ENCODE results near the gene SRSF3.

Gene SRSF3

DNA sequence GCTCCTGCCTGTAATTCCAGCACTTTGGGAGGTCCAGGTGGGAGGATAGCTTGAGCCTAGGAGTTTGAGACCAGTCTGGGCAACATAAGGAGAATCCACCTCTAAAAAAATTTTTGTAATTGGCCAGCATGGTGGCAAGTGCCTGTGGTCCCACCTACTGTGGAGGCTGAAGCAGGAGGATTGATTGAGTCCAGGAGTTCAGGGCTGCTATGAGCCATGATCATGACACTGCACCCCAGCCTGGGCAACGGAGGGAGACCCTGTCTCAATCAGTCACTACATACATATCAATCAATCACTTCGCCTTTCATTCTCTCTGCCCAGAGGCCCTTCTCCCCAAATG lies 45.8 kb upstream of the SRSF3 start:
- no peak overlapping the region for H3K4me3 ChIP-seq (ENCODE audit: control insufficient read depth in 1 of 7, extremely low read depth in 1 of 7, insufficient read depth in 4 of 7, low read depth in 2 of 7, low read length in 6 of 7)
- CTCF ChIA-PET, result interaction anchor here (1.1 to 1.2 kb wide), 2 partner anchors 28 to 31 kb away, joined by 3 to 5 read pairs; no protein-coding TSS in a partner anchor

DNA sequence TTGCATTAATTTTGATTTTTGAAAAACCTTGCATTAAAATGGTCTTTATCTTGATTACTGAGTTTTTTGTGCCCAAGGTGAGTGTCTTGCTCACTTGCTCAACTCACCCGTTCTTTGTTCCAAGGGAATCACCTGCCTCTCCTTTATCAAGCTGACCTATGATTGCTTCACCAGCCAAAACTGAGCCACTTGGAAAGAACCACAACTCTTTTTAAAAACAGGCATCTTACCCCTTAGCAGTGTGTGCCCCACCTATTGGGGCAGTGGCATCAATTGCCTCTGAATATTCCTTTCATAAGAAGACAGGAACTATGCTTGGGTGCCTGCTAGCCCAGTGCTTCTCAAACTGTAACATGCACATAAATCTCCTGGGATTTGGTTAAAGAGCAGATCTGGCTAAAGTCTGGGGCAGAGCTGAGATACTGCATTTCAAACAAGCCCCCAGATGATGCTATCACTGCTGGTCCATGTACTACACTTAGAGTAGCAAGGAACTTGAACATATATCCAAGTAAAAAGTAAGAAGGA lies 43.6 kb upstream of the SRSF3 start:
- CTCF ChIA-PET, result interaction anchor here (1.1 to 1.2 kb wide), 2 partner anchors 10 to 25 kb away, joined by 3 to 4 read pairs; no protein-coding TSS in a partner anchor
- Histone ChIP-seq H3K27ac (ENCODE audit: insufficient read depth in 1 of 2, low read depth in 1 of 2, low read length in 2 of 2, poor library complexity in 1 of 2, severe bottlenecking in 2 of 2) (no peak overlapping the region), H3K4me3 (ENCODE audit: control insufficient read depth in 1 of 7, extremely low read depth in 1 of 7, insufficient read depth in 4 of 7, low read depth in 2 of 7, low read length in 6 of 7) (no peak overlapping the region), H3K9me3 (ENCODE audit: control extremely low read depth in 1 of 5, control insufficient read depth in 4 of 5, insufficient read depth in 2 of 5, low read depth in 1 of 5, low read length in 4 of 5) (no peaks in the 10 kb centered on the region), H3K4me1 (ENCODE audit: control extremely low read depth in 1 of 4, control insufficient read depth in 4 of 4, insufficient read depth in 4 of 4, low read length in 3 of 4) (peaks cover 6 to 22% (median 14%) of the 10 kb centered on the region in 4 experiments), H3K36me3 (ENCODE audit: control insufficient read depth in 4 of 4, insufficient read depth in 4 of 4, low read length in 3 of 4) (no peaks in the 10 kb centered on the region), H3K27me3 (replicated peaks in 2 of 5; ENCODE audit: control insufficient read depth in 4 of 5, insufficient read depth in 5 of 5, low read length in 4 of 5) (no peaks in the 10 kb centered on the region)
- DNase-seq, result no peak
- 90% methylated on average over 1 of the region's 1 CpG for WGBS (ENCODE audit: insufficient coverage)
- POLR2A ChIA-PET, result interaction anchor here (1.0 kb wide), 1 partner anchor 16 kb away, joined by 3 read pairs; no protein-coding TSS in a partner anchor

More for the DNA sequence above, 45.8 kb upstream of the SRSF3 start:
- H3K36me3 ChIP-seq (ENCODE audit: control insufficient read depth in 4 of 4, insufficient read depth in 4 of 4, low read length in 3 of 4), result no peaks in the 10 kb centered on the region
- POLR2A ChIA-PET, result interaction anchor here (0.6 kb wide), 1 partner anchor 48 kb away, joined by 5 read pairs; no protein-coding TSS in a partner anchor
- 86% methylated on average over 1 of the region's 2 CpGs for WGBS (ENCODE audit: insufficient coverage)
- H3K4me1 ChIP-seq (ENCODE audit: control extremely low read depth in 1 of 4, control insufficient read depth in 4 of 4, insufficient read depth in 4 of 4, low read length in 3 of 4), result peaks cover 15 to 43% (median 31%) of the 10 kb centered on the region in 4 experiments
- no peaks in the 10 kb centered on the region for H3K9me3 ChIP-seq (ENCODE audit: control extremely low read depth in 1 of 5, control insufficient read depth in 4 of 5, insufficient read depth in 2 of 5, low read depth in 1 of 5, low read length in 4 of 5)
- no peaks in the 10 kb centered on the region for H3K27me3 ChIP-seq (replicated peaks in 2 of 5; ENCODE audit: control insufficient read depth in 4 of 5, insufficient read depth in 5 of 5, low read length in 4 of 5)
- no peak overlapping the region for H3K27ac ChIP-seq (ENCODE audit: insufficient read depth in 1 of 2, low read depth in 1 of 2, low read length in 2 of 2, poor library complexity in 1 of 2, severe bottlenecking in 2 of 2)
- no peak for DNase-seq

DNA sequence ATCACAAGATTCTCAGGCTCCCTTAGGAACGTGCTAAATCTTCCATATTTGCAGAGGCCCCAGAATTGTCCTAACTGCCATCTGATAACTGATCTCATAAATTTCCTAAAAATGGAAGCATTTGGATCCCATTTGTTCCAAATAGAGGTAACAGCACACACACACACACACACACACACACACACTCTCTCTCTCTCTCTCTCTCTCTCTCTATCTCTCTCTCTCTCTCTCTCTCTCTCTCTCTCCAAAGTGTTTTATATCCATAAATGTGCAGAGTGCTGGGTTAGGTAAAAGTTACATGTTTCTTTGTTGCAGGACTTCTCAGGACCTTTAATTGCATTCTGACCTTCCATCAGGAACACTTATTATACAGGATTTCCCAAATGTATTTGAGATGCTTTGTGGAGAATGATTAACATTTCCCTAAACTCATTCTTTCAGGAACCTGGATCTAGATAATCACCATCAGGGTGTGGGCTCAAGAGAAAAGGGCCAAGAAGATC lies 38.4 kb upstream of the SRSF3 start:
- Histone ChIP-seq H3K9me3 (ENCODE audit: control extremely low read depth in 1 of 5, control insufficient read depth in 4 of 5, insufficient read depth in 2 of 5, low read depth in 1 of 5, low read length in 4 of 5) (no peaks in the 10 kb centered on the region), H3K4me1 (ENCODE audit: control extremely low read depth in 1 of 4, control insufficient read depth in 4 of 4, insufficient read depth in 4 of 4, low read length in 3 of 4) (no peaks in the 10 kb centered on the region), H3K27ac (ENCODE audit: insufficient read depth in 1 of 2, low read depth in 1 of 2, low read length in 2 of 2, poor library complexity in 1 of 2, severe bottlenecking in 2 of 2) (no peak overlapping the region), H3K36me3 (ENCODE audit: control insufficient read depth in 4 of 4, insufficient read depth in 4 of 4, low read length in 3 of 4) (no peaks in the 10 kb centered on the region), H3K27me3 (replicated peaks in 2 of 5; ENCODE audit: control insufficient read depth in 4 of 5, insufficient read depth in 5 of 5, low read length in 4 of 5) (no peaks in the 10 kb centered on the region), H3K4me3 (ENCODE audit: control insufficient read depth in 1 of 7, extremely low read depth in 1 of 7, insufficient read depth in 4 of 7, low read depth in 2 of 7, low read length in 6 of 7) (no peak overlapping the region)
- ChIA-PET POLR2A (no interaction called here), CTCF (no interaction called here)
- no peak for DNase-seq
- 100% methylated on average over 1 of the region's 1 CpG for WGBS (ENCODE audit: insufficient coverage)

DNA sequence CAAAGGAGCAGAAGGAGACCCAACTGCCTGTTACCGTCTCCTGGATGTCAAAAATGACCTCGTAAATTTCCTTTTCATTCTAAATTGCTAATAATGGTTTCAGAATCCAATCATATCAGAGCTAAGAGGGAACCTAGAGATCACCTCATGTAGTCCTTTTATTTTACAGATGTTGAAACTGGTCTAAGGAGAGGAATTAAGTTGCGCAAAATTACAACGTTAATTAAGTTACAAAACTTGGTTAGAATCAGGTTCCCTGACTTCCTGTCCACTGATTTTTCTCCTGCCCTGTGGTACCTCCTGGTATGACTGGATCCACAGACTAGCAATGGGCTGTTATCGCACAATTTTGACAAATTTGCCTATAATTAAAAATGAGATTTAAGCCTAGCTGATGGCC lies 37.9 kb upstream of the SRSF3 start:
- Histone ChIP-seq H3K36me3 (ENCODE audit: control insufficient read depth in 4 of 4, insufficient read depth in 4 of 4, low read length in 3 of 4) (no peaks in the 10 kb centered on the region), H3K9me3 (ENCODE audit: control extremely low read depth in 1 of 5, control insufficient read depth in 4 of 5, insufficient read depth in 2 of 5, low read depth in 1 of 5, low read length in 4 of 5) (no peaks in the 10 kb centered on the region), H3K4me1 (ENCODE audit: control extremely low read depth in 1 of 4, control insufficient read depth in 4 of 4, insufficient read depth in 4 of 4, low read length in 3 of 4) (no peaks in the 10 kb centered on the region), H3K27me3 (replicated peaks in 2 of 5; ENCODE audit: control insufficient read depth in 4 of 5, insufficient read depth in 5 of 5, low read length in 4 of 5) (no peaks in the 10 kb centered on the region), H3K4me3 (ENCODE audit: control insufficient read depth in 1 of 7, extremely low read depth in 1 of 7, insufficient read depth in 4 of 7, low read depth in 2 of 7, low read length in 6 of 7) (no peak overlapping the region), H3K27ac (ENCODE audit: insufficient read depth in 1 of 2, low read depth in 1 of 2, low read length in 2 of 2, poor library complexity in 1 of 2, severe bottlenecking in 2 of 2) (no peak overlapping the region)
- 100% methylated on average over 3 of the region's 5 CpGs for WGBS (ENCODE audit: insufficient coverage)
- POLR2A ChIA-PET, result no interaction called here
- DNase-seq, result no peak
- CTCF ChIA-PET, result no interaction called here

DNA sequence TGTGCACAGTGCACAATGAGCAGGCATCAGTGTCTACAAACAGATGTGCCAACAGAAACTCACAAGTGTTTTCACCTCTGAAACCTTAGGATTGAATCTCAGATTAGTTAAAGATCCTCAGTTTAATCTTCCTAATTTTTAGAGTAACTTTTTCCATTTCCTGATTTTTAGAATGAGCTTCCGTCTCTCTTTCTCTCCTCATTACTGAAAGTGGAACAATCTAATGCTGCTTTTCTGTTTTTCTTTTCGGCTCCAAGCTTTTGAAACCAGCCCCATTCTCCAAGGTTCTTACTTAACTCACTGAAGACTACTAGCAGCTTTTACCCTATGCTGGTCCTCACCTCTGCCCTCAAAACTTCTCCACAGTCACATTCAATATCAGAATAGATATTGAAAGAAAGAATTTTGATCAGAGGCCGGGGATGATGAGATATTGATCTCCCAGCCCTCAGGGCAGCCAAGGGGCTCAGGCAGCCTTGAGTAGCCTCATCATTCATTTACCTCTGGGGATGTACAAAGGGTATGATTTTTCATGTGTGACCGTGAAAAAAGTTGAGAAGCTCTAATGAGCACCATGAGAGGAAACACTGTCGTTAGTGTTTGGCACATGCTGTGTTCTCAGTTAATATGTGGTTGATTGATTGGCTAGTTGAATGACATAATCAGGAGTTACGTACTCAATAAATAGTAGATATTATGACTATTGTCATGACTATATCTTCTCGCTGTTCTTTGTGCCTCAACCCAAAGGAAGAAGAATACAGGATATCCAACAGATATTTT lies 35.0 kb upstream of the SRSF3 start:
- 94% methylated on average over 2 of the region's 7 CpGs for WGBS (ENCODE audit: insufficient coverage)
- DNase-seq, result no peak
- H3K27me3 ChIP-seq (replicated peaks in 2 of 5; ENCODE audit: control insufficient read depth in 4 of 5, insufficient read depth in 5 of 5, low read length in 4 of 5), result no peaks in the 10 kb centered on the region
- no peaks in the 10 kb centered on the region for H3K36me3 ChIP-seq (ENCODE audit: control insufficient read depth in 4 of 4, insufficient read depth in 4 of 4, low read length in 3 of 4)
- H3K9me3 ChIP-seq (ENCODE audit: control extremely low read depth in 1 of 5, control insufficient read depth in 4 of 5, insufficient read depth in 2 of 5, low read depth in 1 of 5, low read length in 4 of 5), result no peaks in the 10 kb centered on the region
- ChIA-PET POLR2A (no interaction called here), CTCF (interaction anchor here (1.3 to 2.7 kb wide), 2 partner anchors 17 to 56 kb away, joined by 4 to 7 read pairs; no protein-coding TSS in a partner anchor)
- no peak overlapping the region for H3K27ac ChIP-seq (ENCODE audit: insufficient read depth in 1 of 2, low read depth in 1 of 2, low read length in 2 of 2, poor library complexity in 1 of 2, severe bottlenecking in 2 of 2)
- H3K4me1 ChIP-seq (ENCODE audit: control extremely low read depth in 1 of 4, control insufficient read depth in 4 of 4, insufficient read depth in 4 of 4, low read length in 3 of 4), result no peaks in the 10 kb centered on the region
- H3K4me3 ChIP-seq (ENCODE audit: control insufficient read depth in 1 of 7, extremely low read depth in 1 of 7, insufficient read depth in 4 of 7, low read depth in 2 of 7, low read length in 6 of 7), result no peak overlapping the region

DNA sequence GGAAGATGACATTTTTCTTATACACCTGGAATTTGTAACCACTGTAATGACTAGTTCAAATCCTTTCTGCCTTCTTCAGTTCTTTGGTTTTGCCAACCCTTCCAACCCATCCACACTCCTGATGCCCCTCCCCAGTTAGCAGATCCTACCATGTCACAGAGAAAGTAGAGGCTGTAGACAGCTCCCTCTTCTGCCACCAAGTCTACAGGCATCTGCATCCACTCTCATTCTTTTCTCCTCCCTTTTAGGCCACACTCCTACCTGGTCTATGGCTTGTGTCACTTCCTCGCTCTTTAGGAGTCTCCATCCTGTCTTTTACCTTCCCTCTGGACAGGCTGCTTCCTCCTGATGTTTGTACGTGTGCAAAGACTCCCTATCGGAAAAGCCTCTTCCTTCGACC lies 33.3 kb upstream of the SRSF3 start:
- Histone ChIP-seq H3K4me3 (ENCODE audit: control insufficient read depth in 1 of 7, extremely low read depth in 1 of 7, insufficient read depth in 4 of 7, low read depth in 2 of 7, low read length in 6 of 7) (no peak overlapping the region), H3K27ac (ENCODE audit: insufficient read depth in 1 of 2, low read depth in 1 of 2, low read length in 2 of 2, poor library complexity in 1 of 2, severe bottlenecking in 2 of 2) (no peak overlapping the region), H3K27me3 (replicated peaks in 2 of 5; ENCODE audit: control insufficient read depth in 4 of 5, insufficient read depth in 5 of 5, low read length in 4 of 5) (no peaks in the 10 kb centered on the region), H3K4me1 (ENCODE audit: control extremely low read depth in 1 of 4, control insufficient read depth in 4 of 4, insufficient read depth in 4 of 4, low read length in 3 of 4) (no peaks in the 10 kb centered on the region), H3K36me3 (ENCODE audit: control insufficient read depth in 4 of 4, insufficient read depth in 4 of 4, low read length in 3 of 4) (no peaks in the 10 kb centered on the region), H3K9me3 (ENCODE audit: control extremely low read depth in 1 of 5, control insufficient read depth in 4 of 5, insufficient read depth in 2 of 5, low read depth in 1 of 5, low read length in 4 of 5) (no peaks in the 10 kb centered on the region)
- 83% methylated on average over 4 of the region's 4 CpGs for WGBS (ENCODE audit: insufficient coverage)
- ChIA-PET POLR2A (no interaction called here), CTCF (interaction anchor here (1.1 to 2.7 kb wide), 3 partner anchors 11 to 54 kb away, joined by 4 to 7 read pairs (median 4); no protein-coding TSS in a partner anchor)
- DNase-seq, result no peak

DNA sequence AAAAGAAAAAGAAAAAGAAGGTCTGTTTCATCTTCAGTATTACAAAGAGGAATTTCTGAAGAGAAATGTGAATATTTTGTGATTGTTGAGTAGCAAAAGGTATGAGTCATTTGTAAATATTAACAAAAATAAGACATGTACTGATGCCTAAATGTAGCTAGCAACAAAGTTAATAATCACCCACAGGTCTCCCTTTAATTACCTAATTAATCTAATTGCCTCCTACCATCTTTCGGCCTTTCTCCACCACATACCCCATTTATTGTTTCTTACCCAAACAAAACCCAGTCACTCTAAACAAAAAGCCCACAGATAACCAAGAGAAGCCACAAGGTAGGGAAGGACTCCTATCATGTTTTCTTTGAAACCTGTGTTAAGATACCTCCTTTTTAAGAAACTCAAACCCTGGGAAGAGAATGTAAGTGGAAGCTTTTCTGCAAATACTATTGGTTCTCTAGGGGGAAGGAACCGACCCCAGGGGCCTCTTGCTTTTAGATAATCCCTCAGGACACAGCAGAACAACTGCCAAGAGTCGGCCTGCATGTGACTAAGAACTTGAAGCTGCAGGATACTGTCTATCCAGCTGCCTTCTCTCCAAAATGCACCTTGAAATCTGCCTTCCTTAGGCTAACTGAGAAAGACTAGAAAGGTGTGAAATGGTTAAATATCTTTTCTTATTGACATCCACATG lies 30.8 kb upstream of the SRSF3 start:
- Histone ChIP-seq H3K27me3 (replicated peaks in 2 of 5; ENCODE audit: control insufficient read depth in 4 of 5, insufficient read depth in 5 of 5, low read length in 4 of 5) (no peaks in the 10 kb centered on the region), H3K9me3 (ENCODE audit: control extremely low read depth in 1 of 5, control insufficient read depth in 4 of 5, insufficient read depth in 2 of 5, low read depth in 1 of 5, low read length in 4 of 5) (no peaks in the 10 kb centered on the region), H3K36me3 (ENCODE audit: control insufficient read depth in 4 of 4, insufficient read depth in 4 of 4, low read length in 3 of 4) (no peaks in the 10 kb centered on the region), H3K4me1 (ENCODE audit: control extremely low read depth in 1 of 4, control insufficient read depth in 4 of 4, insufficient read depth in 4 of 4, low read length in 3 of 4) (no peaks in the 10 kb centered on the region), H3K27ac (ENCODE audit: insufficient read depth in 1 of 2, low read depth in 1 of 2, low read length in 2 of 2, poor library complexity in 1 of 2, severe bottlenecking in 2 of 2) (no peak overlapping the region), H3K4me3 (ENCODE audit: control insufficient read depth in 1 of 7, extremely low read depth in 1 of 7, insufficient read depth in 4 of 7, low read depth in 2 of 7, low read length in 6 of 7) (no peak overlapping the region)
- ChIA-PET POLR2A (no interaction called here), CTCF (no interaction called here)
- DNase-seq, result no peak
- WGBS (ENCODE audit: insufficient coverage), result 83% methylated on average over 2 of the region's 3 CpGs

Data from common myeloid progenitor, CD34-positive (primary cell).